GM19193 (cell line): Measurements from ENCODE around the gene CEMIP.

ENCODE experiments used
- POLR2A ChIP-seq: IDR thresholded peaks from 4 replicates; pipeline ENCODE4 v1.6.1; 2011; ENCODE audit not compliant: insufficient read depth, insufficient read length; ENCODE audit errors: extremely low read depth

CEMIP gene

DNA sequence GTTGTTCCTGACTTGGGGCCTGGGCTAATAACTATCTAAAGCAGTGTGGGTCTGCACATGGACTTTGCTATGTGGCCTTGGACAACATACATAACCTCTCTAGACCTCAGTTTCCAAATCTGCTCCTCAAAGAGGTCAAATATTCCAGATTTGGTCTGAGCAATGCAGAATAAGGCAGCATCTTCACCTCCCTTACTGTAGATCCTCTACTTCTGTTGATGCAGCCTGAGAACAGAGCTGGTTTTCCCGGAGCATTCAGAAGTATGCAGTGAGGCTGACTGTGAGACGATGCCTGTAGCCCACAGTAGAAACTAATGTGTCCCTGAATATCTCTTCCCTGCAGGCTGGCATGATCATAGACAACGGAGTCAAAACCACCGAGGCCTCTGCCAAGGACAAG is 145.1 kb downstream of the CEMIP start:
- no peak for TF ChIP-seq POLR2A

DNA sequence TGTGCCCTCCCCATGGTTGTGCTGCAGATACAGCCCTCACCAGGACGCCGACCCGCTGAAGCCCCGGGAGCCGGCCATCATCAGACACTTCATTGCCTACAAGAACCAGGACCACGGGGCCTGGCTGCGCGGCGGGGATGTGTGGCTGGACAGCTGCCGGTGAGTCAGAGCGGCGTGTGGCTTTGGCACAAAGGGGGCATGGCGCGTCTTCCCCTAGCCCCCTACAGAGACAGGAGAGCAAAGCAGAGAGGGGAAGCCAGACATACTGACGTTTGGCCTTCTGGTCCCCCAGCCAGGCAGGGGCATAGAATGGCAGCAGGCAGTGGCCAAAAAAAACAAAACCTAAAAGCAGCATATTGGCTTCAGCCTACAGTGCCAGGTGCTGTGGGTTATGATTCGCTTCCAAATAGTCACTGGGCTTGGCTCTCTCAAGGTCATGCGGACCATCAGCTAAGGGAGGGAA is 146.5 kb downstream of the CEMIP start:
- TF ChIP-seq POLR2A = no peak

DNA sequence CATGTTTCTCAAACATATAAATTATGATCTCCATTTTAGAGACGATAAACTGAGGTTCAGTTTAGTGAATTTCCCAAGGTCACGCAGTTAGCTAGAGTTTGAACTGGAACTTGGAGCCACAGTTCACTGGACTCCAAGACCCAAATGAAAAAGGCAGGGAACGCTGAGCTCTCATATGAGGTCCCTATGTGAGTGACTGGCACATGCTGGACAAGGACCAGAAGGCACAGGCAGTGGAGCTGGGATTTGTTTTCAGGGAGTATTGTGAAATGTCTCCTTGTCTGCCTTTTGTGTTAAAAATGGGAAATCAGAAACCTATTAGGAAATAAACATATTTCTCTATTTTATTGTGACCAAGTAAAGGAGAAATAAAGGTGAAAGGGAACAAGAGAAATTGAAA is 147.0 kb downstream of the CEMIP start:
- TF ChIP-seq POLR2A = no peak

DNA sequence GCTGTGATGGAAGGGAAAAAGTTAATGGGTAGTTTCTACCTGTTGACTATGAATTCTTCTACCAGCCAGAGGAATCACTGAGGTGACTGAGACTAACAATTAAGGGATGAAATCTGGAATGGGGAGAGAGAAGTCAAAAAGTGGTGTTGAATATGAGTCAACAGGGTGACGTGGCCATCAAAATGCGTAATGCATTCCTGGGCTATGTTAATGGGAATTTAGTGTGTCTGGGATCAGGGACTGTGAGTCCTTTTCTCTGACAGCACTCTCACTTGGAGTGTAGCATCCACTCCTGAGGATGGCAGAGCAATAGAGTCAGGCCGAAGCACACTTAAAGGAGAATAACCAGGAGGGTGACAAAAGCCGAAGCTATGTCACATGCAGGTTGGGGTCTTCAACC is 150.1 kb downstream of the CEMIP start:
- TF ChIP-seq POLR2A = no peak

DNA sequence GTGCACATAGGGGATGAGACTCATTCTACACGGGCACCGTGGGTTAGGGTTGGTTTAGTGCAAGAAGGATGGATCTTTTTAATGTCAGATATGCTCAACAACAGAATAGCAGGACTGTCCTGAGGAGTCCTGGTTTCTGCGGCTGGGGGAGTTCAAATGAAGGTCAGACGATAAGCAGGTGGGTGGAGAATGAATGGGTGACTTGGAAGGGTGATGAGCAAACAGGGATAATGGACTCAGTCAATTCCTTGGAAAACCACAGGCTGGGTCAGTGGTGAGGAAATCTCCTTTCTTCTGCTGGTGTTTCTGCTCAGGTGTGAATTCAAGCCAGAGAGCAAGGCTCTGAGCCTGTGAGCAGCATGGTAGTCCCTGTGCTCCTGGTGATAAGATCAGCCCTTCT is 150.5 kb downstream of the CEMIP start:
- TF ChIP-seq POLR2A = no peak

DNA sequence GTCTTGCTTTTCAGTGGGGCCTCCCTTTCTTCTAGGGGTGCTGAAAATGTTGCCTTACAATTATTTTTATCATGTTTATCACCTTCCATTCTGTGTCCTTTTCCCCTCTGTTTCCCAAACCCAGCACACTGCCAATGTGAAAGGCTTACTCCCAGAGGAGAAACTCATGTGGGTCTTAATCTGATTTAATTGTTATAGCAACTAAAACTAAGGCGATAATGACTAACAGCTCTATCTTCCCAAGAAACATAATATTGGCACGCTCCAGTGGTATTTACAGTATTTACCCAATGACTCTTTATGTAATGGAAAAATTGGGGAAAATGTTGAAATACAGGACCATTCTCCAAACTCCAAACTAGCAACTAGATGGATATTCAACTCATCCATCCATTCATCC is 152.0 kb downstream of the CEMIP start:
- no peak for TF ChIP-seq POLR2A

DNA sequence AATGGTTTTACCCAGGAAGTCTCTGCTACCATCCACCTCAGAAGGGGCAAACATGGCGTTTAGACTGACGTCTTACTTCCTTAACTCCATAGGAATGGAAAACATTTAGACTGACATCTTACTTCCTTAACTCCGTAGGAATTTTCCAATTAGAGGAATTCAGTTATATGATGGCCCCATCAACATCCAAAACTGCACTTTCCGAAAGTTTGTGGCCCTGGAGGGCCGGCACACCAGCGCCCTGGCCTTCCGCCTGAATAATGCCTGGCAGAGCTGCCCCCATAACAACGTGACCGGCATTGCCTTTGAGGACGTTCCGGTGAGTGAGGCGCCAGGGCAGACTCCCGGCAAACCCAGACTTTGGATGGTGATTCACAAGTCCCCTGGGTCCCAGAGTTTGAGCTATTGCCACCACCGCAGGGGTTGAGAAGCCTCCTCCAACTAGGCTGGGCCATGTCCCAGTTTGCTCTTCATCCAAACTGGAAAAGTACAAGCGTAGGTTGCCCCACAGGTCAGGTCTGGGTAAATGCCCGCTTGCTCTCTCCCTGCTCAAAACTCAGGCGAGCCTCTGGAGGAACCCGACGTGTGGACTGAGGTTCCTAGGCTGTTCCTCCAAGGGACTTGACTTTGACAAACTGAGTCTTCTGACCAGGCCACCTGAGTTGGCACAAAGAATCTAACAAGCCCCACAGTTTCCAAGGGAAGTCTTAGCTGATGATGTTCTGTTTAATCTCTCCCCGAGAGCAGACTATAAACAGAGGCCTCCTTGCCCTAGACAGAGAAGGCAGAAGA is 152.7 kb downstream of the CEMIP start:
- no peak for TF ChIP-seq POLR2A

DNA sequence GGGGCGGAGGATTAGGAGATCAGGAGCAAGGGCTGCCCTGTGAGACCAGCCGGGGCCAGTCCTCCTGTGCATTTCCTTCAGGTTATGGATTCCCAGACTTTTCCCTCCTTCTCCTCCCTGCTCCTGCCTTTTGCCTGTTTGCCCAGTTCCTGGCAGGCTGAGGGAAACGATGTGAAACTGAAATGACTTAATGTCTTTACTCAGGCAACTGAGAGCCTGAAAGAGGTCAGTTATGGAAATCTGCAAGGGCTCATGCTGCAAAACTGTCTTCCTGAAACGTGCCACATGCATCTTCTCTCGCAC is 153.3 kb downstream of the CEMIP start:
- no peak for TF ChIP-seq POLR2A

DNA sequence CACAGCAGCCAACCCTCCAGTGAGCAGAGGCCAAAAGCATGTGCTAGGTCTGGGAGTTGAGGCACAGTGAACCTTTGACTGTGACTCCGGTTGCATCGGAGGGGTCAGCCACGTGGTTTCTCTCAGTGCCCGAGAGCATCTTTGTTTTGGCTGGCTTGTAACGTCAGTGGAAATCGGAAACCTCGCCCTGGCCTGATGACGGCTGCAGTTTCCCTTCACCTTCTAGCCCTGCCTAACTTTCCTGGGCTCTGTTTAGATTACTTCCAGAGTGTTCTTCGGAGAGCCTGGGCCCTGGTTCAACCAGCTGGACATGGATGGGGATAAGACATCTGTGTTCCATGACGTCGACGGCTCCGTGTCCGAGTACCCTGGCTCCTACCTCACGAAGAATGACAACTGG is 153.8 kb downstream of the CEMIP start:
- TF ChIP-seq POLR2A = no peak

DNA sequence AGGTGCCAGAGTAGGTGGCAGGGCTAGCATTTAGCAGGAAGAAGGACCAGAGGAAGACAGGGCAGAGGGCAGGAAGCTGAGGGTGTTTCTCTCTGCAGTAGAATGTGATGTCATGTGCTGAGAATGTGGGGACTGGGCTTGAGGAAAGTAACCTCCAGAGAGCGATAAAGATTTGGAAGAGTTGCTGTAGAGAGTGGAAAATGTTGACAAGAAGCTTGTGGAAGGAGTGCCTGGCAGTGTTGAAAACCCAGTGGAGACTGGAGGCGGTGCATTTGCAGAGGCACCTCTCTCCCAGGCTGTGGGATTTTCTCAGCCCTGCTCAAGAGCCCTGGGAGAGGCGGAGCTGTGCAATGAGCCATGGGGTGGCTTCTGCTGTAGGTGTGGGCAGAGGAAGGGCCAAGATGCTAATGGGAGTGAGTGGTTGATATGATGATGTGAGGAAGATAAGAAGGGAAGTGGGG is 155.6 kb downstream of the CEMIP start:
- no peak for TF ChIP-seq POLR2A

DNA sequence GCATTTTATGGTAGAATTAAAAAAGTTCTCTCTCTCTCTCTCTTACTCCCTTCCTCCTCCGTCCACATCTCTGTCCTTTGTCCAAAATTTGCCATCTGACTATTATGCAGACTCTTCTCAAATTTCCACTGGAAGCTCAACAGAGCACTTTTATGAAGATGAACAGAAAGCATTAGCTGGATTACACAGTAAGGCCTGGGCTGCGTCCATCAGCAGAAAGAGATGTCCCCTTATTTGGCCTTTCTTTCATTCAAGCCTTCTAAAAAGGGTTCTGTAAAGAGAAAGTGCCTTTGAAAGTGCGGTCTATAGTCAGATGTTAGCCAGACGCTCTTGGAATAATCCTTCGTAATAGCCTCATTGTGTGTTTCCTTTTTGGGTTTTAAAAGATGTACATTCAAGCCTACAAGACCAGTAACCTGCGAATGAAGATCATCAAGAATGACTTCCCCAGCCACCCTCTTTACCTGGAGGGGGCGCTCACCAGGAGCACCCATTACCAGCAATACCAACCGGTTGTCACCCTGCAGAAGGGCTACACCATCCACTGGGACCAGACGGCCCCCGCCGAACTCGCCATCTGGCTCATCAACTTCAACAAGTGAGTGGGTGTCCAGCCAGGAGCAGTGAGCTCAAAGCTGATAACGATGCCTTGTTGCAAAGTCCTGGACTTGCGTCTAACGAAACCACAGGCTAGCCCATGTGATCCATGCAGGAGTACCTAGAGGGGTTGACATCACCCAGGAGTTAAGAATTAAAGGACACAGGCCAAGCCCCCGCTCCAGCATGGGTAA is 157.3 kb downstream of the CEMIP start:
- no peak for TF ChIP-seq POLR2A

DNA sequence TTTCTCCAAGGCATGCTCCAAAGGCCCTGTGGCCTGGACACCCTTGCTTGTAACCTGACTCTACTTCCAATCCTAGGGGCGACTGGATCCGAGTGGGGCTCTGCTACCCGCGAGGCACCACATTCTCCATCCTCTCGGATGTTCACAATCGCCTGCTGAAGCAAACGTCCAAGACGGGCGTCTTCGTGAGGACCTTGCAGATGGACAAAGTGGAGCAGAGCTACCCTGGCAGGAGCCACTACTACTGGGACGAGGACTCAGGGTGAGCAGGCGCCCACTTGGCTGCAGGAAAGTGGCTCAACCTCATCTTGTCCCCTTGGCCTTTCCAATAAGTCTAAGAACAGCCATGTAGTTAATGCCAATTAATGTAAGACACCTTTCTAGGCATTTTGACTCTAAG is 158.5 kb downstream of the CEMIP start:
- TF ChIP-seq POLR2A = no peak

DNA sequence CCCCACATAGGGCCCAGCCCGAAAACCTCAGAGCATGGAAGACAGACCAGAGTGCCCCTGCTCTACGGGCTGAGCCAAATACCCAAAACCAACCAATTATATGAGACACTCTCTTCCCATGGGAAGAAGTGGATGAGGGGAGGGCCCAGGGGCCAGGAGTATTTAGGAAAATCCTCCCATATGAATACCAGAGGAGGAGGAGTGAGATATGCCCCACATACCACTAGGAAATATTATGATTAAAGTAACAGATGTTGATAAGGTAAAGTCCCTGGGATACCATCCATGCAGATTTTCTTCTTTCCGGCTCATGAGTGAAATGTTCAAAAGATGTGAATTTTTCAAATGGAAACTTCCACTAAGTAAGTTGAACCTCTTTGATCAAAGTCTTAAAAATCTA is 160.0 kb downstream of the CEMIP start:
- no peak for TF ChIP-seq POLR2A

DNA sequence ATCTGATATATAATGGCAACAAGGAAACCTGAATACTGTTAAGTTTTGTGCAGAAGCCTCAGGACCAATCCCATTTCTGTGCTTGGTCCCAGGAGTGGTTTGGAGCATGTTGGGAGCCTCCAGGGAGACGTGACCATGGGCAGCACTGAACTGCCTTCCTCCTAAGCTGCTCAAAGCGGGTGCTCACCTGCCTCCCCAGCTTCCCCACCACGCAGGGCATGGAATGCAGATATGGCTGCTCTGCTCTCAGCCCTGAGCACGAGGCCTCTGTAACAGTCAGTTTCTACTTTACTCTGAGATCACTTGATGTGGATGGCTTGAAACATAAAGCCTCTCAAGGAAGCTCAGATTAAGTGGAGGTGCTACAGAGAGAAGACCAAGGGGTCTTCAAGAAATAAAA is 161.2 kb downstream of the CEMIP start:
- TF ChIP-seq POLR2A = no peak

DNA sequence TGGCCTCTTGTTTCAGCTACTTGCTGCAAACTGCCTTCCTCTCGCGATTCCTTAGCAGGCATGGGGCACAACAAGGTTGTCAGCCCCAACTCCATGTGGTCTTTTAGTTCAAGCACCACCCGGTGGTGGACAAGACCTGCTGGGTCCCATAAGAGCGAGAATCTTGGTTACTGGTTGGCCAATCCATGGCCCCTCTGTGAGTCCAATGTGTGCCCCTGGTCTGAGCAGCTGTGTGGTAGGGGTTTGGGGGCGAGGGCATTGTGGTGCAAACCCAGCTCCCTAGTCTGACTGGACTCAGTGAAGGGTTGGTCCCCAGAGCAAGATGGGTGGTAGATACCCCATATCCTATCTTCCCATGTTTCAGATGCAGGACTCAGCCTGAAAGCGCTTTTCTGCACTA is 161.7 kb downstream of the CEMIP start:
- TF ChIP-seq POLR2A = no peak

DNA sequence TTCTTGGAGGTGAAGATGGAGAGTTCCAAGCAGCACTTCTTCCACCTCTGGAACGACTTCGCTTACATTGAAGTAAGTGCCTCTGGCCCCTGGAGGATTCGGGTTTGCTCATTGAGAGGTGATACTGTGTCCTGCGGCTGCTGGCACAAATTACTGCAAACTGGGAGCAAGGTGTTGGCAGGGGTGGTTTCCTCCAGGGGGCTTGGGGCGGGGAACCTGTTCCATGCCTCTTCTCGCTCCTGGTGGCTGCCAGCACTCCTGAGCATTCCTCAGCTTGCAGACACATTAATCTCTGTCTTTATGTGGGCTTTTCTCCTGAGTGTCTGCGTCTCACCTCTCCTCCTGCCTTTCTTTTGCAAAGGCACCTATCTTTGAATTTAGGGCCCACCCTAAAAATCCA is 163.1 kb downstream of the CEMIP start:
- TF ChIP-seq POLR2A = no peak
